HG02798 (cell line): Measurements from ENCODE around the gene PDK1.
"Not testable (repeated sequence)": the region's sequence is repeated elsewhere in the genome, so short reads cannot be mapped to it uniquely, and the experiment has no call there.

Source experiments
- ATAC-seq: cut with Tn5 transposase; IDR thresholded peaks from one replicate; pipeline ENCODE4 v1.9.1; 2021; ENCODE audit warnings: mild to moderate bottlenecking; ENCODE audit not compliant: unreplicated experiment, poor library complexity

PDK1 gene

GRCh38 chr2:172555522-172556283, at the start of gene PDK1:
TSS of gene PDK1 (plus strand) at chr2:172556090. CDS start at chr2:172556151, 61 bp downstream.
- peak; percentile 91 for ATAC-seq

GRCh38 chr2:172507199-172507598, 48.7 kb upstream of the PDK1 start:
- ATAC-seq = no peak

- ATAC-seq = no peak
These were observed 45.8 kb upstream of the PDK1 start for GRCh38 chr2:172510088-172510487.

- ATAC-seq = no peak
These were observed 45.3 kb upstream of the PDK1 start for GRCh38 chr2:172510548-172510947.

- no peak for ATAC-seq
These were observed 42.9 kb upstream of the PDK1 start for GRCh38 chr2:172512810-172513523.

GRCh38 chr2:172513524-172513900, 42.4 kb upstream of the PDK1 start:
- no peak for ATAC-seq

GRCh38 chr2:172513935-172514586, 41.8 kb upstream of the PDK1 start:
- no peak for ATAC-seq

- ATAC-seq = no peak
These were observed 39.6 kb upstream of the PDK1 start for GRCh38 chr2:172516299-172516698.

GRCh38 chr2:172518995-172519394, 36.9 kb upstream of the PDK1 start:
- no peak for ATAC-seq

GRCh38 chr2:172525601-172526000, 30.3 kb upstream of the PDK1 start:
- ATAC-seq = no peak

- no peak for ATAC-seq
These were observed 24.6 kb upstream of the PDK1 start for GRCh38 chr2:172531309-172531708.

- not testable (repeated sequence) for ATAC-seq
These were observed 23.4 kb upstream of the PDK1 start for GRCh38 chr2:172532461-172532860.

GRCh38 chr2:172533687-172534086, 22.2 kb upstream of the PDK1 start:
- ATAC-seq = no peak

GRCh38 chr2:172535119-172535518, 20.8 kb upstream of the PDK1 start:
- no peak for ATAC-seq

- not testable (repeated sequence) for ATAC-seq
These were observed 18.0 kb upstream of the PDK1 start for GRCh38 chr2:172537851-172538250.

GRCh38 chr2:172539767-172540166, 16.1 kb upstream of the PDK1 start:
- no peak for ATAC-seq

GRCh38 chr2:172540421-172540820, 15.5 kb upstream of the PDK1 start:
- ATAC-seq = no peak

GRCh38 chr2:172545408-172546075, 10.3 kb upstream of the PDK1 start:
- ATAC-seq = no peak

- no peak for ATAC-seq
These were observed 6.8 kb upstream of the PDK1 start for GRCh38 chr2:172549131-172549530.

GRCh38 chr2:172549802-172550201, 6.1 kb upstream of the PDK1 start:
- ATAC-seq = not testable (repeated sequence)

GRCh38 chr2:172550419-172550818, 5.5 kb upstream of the PDK1 start:
- ATAC-seq = no peak
